ENCODE results near the gene CCT5.

CCT5 gene

DNA sequence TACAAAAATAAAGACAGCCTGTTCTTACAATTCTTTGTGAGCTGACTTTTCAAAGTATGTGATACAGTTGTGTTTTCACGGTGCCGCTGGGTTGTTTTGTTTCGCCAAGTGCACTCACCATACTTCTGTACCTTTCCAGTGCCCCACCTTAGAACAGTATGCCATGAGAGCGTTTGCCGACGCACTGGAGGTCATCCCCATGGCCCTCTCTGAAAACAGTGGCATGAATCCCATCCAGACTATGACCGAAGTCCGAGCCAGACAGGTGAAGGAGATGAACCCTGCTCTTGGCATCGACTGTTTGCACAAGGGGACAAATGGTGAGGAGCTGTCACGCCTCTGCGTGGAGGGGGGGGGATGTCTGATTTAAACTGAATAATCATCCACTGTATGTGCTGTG, 12.9 kb downstream of the CCT5 start:
- no peak overlapping the region for H3K4me3 ChIP-seq (ENCODE audit: low read depth in 1 of 2, low read length in 1 of 2)
- H3K9me3 ChIP-seq: peaks cover 3% of the 10 kb centered on the region
- peaks cover 5 to 19% of the 10 kb centered on the region in 2 experiments for H3K4me1 ChIP-seq (ENCODE audit: control insufficient read depth in 1 of 2, insufficient read depth in 1 of 2, low read depth in 1 of 2, low read length in 1 of 2)
- no peak overlapping the region for H3K27ac ChIP-seq
- no peaks in the 10 kb centered on the region for H3K27me3 ChIP-seq
- TF ChIP-seq, protein P1, sequence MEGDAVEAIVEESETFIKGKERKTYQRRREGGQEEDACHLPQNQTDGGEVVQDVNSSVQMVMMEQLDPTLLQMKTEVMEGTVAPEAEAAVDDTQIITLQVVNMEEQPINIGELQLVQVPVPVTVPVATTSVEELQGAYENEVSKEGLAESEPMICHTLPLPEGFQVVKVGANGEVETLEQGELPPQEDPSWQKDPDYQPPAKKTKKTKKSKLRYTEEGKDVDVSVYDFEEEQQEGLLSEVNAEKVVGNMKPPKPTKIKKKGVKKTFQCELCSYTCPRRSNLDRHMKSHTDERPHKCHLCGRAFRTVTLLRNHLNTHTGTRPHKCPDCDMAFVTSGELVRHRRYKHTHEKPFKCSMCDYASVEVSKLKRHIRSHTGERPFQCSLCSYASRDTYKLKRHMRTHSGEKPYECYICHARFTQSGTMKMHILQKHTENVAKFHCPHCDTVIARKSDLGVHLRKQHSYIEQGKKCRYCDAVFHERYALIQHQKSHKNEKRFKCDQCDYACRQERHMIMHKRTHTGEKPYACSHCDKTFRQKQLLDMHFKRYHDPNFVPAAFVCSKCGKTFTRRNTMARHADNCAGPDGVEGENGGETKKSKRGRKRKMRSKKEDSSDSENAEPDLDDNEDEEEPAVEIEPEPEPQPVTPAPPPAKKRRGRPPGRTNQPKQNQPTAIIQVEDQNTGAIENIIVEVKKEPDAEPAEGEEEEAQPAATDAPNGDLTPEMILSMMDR (IDR thresholded peaks at IDR 0.05): no peak
- peaks cover 80% of the 10 kb centered on the region for H3K36me3 ChIP-seq

DNA sequence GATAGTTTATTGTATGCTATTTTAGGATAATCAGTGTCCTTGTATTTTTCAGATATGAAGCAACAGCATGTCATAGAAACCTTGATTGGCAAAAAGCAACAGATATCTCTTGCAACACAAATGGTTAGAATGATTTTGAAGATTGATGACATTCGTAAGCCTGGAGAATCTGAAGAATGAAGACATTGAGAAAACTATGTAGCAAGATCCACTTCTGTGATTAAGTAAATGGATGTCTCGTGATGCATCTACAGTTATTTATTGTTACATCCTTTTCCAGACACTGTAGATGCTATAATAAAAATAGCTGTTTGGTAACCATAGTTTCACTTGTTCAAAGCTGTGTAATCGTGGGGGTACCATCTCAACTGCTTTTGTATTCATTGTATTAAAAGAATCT, 14.5 kb downstream of the CCT5 start:
- TF ChIP-seq, protein P1 (IDR thresholded peaks at IDR 0.05): no peak
- Histone ChIP-seq H3K27ac (no peak overlapping the region), H3K4me3 (ENCODE audit: low read depth in 1 of 2, low read length in 1 of 2) (no peak overlapping the region), H3K4me1 (ENCODE audit: control insufficient read depth in 1 of 2, insufficient read depth in 1 of 2, low read depth in 1 of 2, low read length in 1 of 2) (peaks cover 5 to 21% of the 10 kb centered on the region in 2 experiments), H3K27me3 (no peaks in the 10 kb centered on the region), H3K9me3 (peaks cover 3% of the 10 kb centered on the region), H3K36me3 (peaks cover 64% of the 10 kb centered on the region)

DNA sequence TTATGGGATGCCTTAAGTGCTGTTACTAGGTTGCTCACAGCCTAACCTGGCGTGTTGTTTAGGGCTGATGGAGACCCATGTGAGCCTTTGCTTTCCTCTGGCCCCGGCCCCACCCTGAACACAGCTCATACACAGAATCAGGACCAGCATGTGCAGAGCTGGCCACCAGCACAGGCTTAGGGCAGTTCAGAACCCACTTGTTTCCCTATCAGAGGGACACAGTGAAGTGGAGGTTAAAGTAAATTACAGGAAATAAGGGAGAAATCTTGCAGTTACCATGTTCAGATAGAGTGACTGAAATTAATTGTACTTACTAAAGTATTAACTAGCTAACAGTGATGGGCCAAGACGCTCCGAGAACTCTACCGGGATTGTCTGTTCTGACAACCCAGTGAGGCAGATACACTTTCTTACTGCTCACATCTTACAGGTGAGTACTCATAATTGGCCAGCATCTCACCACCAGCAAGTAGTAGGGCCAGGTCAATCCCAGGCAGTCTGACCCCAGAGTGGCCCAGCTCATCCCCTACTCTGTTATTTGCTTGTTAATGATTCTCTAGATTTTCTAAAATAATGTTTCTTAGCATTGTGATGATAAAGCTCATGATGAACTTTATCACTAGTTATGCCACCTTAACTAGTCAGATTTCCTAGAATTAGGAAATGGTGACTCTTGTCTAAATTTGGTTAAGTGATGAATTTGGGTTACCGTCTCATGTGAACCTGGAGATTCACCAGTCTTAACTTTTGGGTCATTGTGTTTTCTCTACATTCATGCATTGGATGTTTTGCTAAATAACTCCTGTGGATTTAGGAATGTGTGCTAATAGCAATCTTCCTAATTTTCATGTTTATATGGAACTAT, 15.4 kb downstream of the CCT5 start:
- peak overlapping the region; percentile 27 for H3K27ac ChIP-seq

DNA sequence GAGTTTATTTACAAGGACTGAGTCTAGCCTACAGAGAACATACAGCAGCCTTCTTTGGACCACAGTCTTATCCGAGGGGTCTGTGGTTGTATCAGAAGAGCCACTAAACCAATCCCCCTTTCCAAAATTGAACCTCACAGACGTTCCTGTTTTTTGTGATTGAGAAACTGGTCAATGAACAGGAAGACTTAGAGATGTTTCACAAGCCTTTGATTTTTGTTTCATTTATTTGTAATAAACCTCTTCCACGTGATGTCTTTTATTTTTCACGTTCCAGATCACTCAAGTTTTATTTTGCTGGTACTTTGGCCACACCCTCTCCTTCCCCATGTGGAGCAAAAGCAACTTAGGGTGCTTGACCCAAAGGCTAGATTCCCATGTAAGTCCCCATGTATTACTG, 16.1 kb downstream of the CCT5 start:
- Histone ChIP-seq H3K4me3 (ENCODE audit: low read depth in 1 of 2, low read length in 1 of 2) (no peak overlapping the region), H3K36me3 (peaks cover 48% of the 10 kb centered on the region), H3K9me3 (peaks cover 2% of the 10 kb centered on the region), H3K27me3 (no peaks in the 10 kb centered on the region), H3K27ac (peak overlapping the region; percentile 21), H3K4me1 (ENCODE audit: control insufficient read depth in 1 of 2, insufficient read depth in 1 of 2, low read depth in 1 of 2, low read length in 1 of 2) (peaks cover 5 to 21% of the 10 kb centered on the region in 2 experiments)
- TF ChIP-seq, protein P1 (IDR thresholded peaks at IDR 0.05): no peak

More for the DNA sequence above, 15.4 kb downstream of the CCT5 start:
- TF ChIP-seq, protein P1 (IDR thresholded peaks at IDR 0.05): no peak
- Histone ChIP-seq H3K4me1 (ENCODE audit: control insufficient read depth in 1 of 2, insufficient read depth in 1 of 2, low read depth in 1 of 2, low read length in 1 of 2) (peaks cover 5 to 21% of the 10 kb centered on the region in 2 experiments), H3K27me3 (no peaks in the 10 kb centered on the region), H3K36me3 (peaks cover 55% of the 10 kb centered on the region), H3K9me3 (peaks cover 3% of the 10 kb centered on the region), H3K4me3 (ENCODE audit: low read depth in 1 of 2, low read length in 1 of 2) (no peak overlapping the region)

DNA sequence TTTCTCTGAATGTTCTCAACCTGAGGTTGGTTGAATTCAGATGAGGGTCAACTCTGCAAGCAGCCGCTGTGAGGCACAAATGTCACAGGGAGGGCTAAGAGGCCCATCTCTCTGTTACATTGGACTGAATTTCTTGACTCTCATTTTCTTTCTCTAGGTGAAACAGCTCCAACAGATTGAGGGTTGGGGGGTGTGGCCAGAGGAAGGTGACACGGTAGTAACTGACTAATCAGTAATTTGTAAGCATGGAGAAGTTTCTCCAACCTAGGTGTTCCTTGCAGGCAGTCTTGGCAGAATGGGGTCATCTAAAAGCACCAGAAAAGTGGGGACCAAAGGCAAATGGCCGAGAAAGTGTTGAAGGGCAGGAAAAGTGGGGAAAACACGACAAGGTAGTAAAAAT, 16.8 kb downstream of the CCT5 start:
- no peak overlapping the region for H3K4me3 ChIP-seq (ENCODE audit: low read depth in 1 of 2, low read length in 1 of 2)
- no peak overlapping the region for H3K27ac ChIP-seq
- peaks cover 5 to 21% of the 10 kb centered on the region in 2 experiments for H3K4me1 ChIP-seq (ENCODE audit: control insufficient read depth in 1 of 2, insufficient read depth in 1 of 2, low read depth in 1 of 2, low read length in 1 of 2)
- no peaks in the 10 kb centered on the region for H3K27me3 ChIP-seq
- H3K9me3 ChIP-seq: no peaks in the 10 kb centered on the region
- H3K36me3 ChIP-seq: peaks cover 41% of the 10 kb centered on the region
- TF ChIP-seq, protein P1 (IDR thresholded peaks at IDR 0.05): no peak
